IgD-negative memory B cell (primary cell): Measurements from ENCODE around the gene PLPP3. TPM values are rescaled to one million over a fixed set of nuclear protein-coding genes. Genes with fewer than 3 reads are reported as not detected.

Source experiments
- H3K27ac Mint-ChIP-seq, 3 donors: one replicate each; pipeline ENCODE4 v1.8.0; 2020 to 2022; ENCODE audit warnings: mild to moderate bottlenecking in 3 of 3, mixed read lengths in 3 of 3, moderate library complexity in 1 of 3
- H3K27me3 Mint-ChIP-seq: one replicate; pipeline ENCODE4 v1.8.0; 2021; ENCODE audit warnings: mixed read lengths
- H3K36me3 Mint-ChIP-seq: one replicate; pipeline ENCODE4 v1.8.0; 2020; ENCODE audit warnings: mild to moderate bottlenecking, mixed read lengths
- H3K4me1 Mint-ChIP-seq, 3 donors: one replicate each; pipeline ENCODE4 v1.8.0; 2020 to 2022; ENCODE audit warnings: mixed read lengths in 3 of 3, mild to moderate bottlenecking in 1 of 3
- H3K4me3 Mint-ChIP-seq, 4 donors: one replicate each; pipeline ENCODE4 v1.8.0; 2020 to 2022; ENCODE audit warnings: mild to moderate bottlenecking in 4 of 4, mixed read lengths in 4 of 4, moderate library complexity in 3 of 4
- H3K9me3 Mint-ChIP-seq, 3 donors: one replicate each; pipeline ENCODE4 v1.8.0; 2020 to 2021; ENCODE audit warnings: mixed read lengths in 3 of 3, mild to moderate bottlenecking in 1 of 3
- polyA plus RNA-seq: library from polyadenylated mRNA; unstranded; fragments of 300-500 nt; fragmentation: Illumina TruSeq; gene quantifications from one replicate; pipeline ENCODE4 v1.2.3, GENCODE V29; 2021

PLPP3 gene
- polyA plus RNA-seq, 1 donor from 2014 or later = 2.0 TPM

DNA sequence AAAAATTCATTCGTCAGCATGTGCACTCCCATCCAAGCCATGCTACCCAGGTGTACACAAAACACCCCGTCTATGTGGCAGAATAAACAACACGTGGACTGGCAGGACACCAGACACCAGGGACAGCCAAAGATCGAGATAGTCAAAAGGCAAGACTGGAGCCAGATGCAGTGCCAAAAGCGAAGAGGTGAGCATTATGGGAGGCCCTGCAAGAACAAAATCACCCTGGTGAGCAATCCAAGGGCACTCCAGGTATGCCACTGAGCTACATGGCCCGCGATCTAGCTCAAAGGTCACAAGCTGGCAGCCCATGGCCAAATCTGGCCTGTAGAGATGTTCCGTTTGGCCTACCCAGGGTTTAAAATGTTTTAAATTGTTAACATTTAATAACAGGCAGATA is 33.7 kb downstream of the PLPP3 start:
- H3K9me3 Mint-ChIP-seq = no peaks in the 10 kb centered on the region
- no peaks in the 10 kb centered on the region for H3K36me3 Mint-ChIP-seq
- H3K27me3 Mint-ChIP-seq = no peaks in the 10 kb centered on the region
- peaks cover 0 to 3% (median 2%) of the 10 kb centered on the region in 3 donors for H3K4me1 Mint-ChIP-seq
- H3K27ac Mint-ChIP-seq = no peak overlapping the region
- no peak overlapping the region for H3K4me3 Mint-ChIP-seq

DNA sequence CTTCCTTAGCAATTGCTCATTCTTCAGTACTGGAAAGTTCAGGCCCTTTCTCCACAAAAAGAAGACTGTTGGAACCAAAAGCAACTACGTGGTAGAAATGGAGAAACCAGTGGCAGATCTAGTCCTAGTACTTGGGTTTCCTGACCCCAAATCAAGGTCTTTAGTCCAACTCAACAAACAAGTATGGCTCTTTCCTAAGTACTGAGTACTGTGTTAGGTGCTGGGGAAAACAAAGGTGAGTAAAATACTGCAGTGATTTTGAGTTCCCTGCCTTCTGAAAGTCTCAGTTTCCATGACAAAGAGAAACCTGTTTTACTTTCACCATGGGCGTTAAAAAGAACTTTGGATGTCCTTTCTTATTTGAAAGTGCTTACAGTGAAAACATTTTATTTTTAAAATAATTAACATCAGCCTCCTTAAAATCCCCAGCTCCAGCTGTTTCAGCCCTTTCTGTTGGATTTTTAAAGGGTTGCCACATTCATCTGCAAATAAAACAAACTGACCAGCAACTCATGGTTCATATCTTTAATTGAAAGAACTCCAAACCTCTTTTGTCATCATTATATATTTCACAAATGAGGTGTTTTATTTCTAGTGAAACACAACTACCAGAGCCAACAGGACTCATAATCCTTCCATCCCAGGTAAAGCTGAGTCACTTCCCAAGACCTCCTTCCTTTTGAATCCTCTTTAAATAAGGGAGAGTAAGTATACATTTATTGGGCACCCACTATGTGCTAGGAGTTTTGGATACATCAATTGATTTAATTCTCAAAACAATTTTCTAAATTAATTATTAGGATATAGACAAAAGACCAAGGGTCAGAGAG is 35.4 kb downstream of the PLPP3 start:
- no peak overlapping the region for H3K27ac Mint-ChIP-seq
- H3K36me3 Mint-ChIP-seq = no peaks in the 10 kb centered on the region
- H3K9me3 Mint-ChIP-seq = no peaks in the 10 kb centered on the region
- no peaks in the 10 kb centered on the region for H3K27me3 Mint-ChIP-seq
- H3K4me1 Mint-ChIP-seq = peaks cover 0 to 3% (median 0%) of the 10 kb centered on the region in 3 donors
- no peak overlapping the region for H3K4me3 Mint-ChIP-seq

GRCh38 chr1:56542651-56543050 is 36.7 kb downstream of the PLPP3 start:
- Mint-ChIP-seq H3K27me3 (no peaks in the 10 kb centered on the region), H3K4me3 (no peak overlapping the region), H3K4me1 (peaks cover 0 to 3% (median 0%) of the 10 kb centered on the region in 3 donors), H3K36me3 (peaks cover 2% of the 10 kb centered on the region), H3K27ac (no peak overlapping the region), H3K9me3 (no peaks in the 10 kb centered on the region)

DNA sequence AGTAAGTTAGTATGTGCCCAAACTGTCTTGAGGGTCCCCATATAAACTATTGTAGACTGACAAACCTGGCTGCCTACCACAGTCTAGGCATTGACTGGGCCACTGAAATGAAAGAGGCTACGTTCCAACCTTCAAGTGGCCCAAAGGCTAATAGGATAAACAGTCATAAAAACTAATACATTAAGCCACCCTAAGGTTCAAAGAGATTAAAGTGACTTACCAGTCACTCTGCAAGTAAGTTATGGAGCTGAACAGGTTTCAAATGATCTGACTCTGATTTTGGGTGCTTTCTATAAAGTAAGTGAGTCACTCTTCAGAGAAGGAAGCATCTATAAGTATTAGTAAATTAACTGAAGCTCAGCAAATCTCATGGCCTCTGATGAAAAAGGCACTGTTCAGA is 38.0 kb downstream of the PLPP3 start:
- no peak overlapping the region for H3K27ac Mint-ChIP-seq
- no peaks in the 10 kb centered on the region for H3K9me3 Mint-ChIP-seq
- H3K36me3 Mint-ChIP-seq = peaks cover 2% of the 10 kb centered on the region
- no peak overlapping the region for H3K4me3 Mint-ChIP-seq
- H3K4me1 Mint-ChIP-seq = peaks cover 0 to 3% (median 0%) of the 10 kb centered on the region in 3 donors
- H3K27me3 Mint-ChIP-seq = no peaks in the 10 kb centered on the region

GRCh38 chr1:56540467-56540866 is 38.9 kb downstream of the PLPP3 start:
- Mint-ChIP-seq H3K27me3 (no peaks in the 10 kb centered on the region), H3K4me3 (no peak overlapping the region), H3K4me1 (peaks cover 0 to 3% (median 0%) of the 10 kb centered on the region in 3 donors), H3K9me3 (no peaks in the 10 kb centered on the region), H3K36me3 (peaks cover 2% of the 10 kb centered on the region), H3K27ac (no peak overlapping the region)

DNA sequence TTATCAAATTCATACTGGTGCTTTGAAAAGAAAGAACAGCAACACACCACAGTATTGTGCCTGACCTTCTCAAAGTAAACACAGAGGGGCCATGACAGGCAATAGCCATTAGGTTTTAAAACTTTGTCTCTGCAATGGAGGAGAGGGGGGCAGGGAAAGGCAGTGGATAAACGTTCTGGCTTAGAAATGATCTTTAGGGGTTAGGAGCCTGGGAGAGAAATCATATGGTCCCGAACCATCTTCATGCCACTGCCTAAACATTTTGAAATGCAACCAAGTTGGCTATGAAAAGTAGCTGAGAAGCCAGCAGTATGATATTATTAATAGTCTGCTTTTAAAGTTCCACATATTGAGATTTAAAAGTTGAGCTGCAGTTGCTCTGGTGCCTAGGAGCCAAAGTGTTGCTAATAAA is 39.8 kb downstream of the PLPP3 start:
- H3K9me3 Mint-ChIP-seq = no peaks in the 10 kb centered on the region
- H3K27me3 Mint-ChIP-seq = no peaks in the 10 kb centered on the region
- peaks cover 2% of the 10 kb centered on the region for H3K36me3 Mint-ChIP-seq
- peaks cover 0 to 3% (median 0%) of the 10 kb centered on the region in 3 donors for H3K4me1 Mint-ChIP-seq
- H3K27ac Mint-ChIP-seq = no peak overlapping the region
- H3K4me3 Mint-ChIP-seq = no peak overlapping the region

DNA sequence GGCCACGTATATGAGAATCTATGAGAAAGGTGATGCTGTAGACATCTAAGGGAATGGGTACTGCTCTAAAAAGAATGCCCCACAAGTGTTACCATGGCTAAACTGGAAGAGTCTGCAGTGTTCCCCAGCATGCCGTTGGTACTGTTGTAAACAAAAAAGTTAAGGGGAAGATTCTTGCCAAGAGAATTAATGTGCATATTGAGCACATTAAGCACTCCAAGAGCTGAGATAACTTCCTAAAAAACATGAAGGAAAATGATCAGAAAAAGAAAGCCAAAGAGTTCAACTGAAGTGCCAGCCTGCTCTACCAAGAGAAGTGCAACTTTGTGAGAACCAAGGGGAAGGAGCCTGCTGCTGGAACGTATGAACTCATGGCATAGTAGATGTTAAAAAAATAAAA is 40.8 kb downstream of the PLPP3 start:
- H3K4me3 Mint-ChIP-seq = no peak overlapping the region

GRCh38 chr1:56537660-56538059 is 41.7 kb downstream of the PLPP3 start:
- H3K27me3 Mint-ChIP-seq = no peaks in the 10 kb centered on the region
- H3K4me3 Mint-ChIP-seq = no peak overlapping the region
- H3K27ac Mint-ChIP-seq = no peak overlapping the region
- H3K4me1 Mint-ChIP-seq = peaks cover 0 to 3% (median 0%) of the 10 kb centered on the region in 3 donors
- no peaks in the 10 kb centered on the region for H3K9me3 Mint-ChIP-seq
- H3K36me3 Mint-ChIP-seq = peaks cover 2% of the 10 kb centered on the region

More for the DNA sequence above, 40.8 kb downstream of the PLPP3 start:
- Mint-ChIP-seq H3K9me3 (no peaks in the 10 kb centered on the region), H3K27ac (no peak overlapping the region), H3K4me1 (peaks cover 0 to 3% (median 0%) of the 10 kb centered on the region in 3 donors), H3K27me3 (no peaks in the 10 kb centered on the region), H3K36me3 (peaks cover 2% of the 10 kb centered on the region)

GRCh38 chr1:56535939-56536338 is 43.4 kb downstream of the PLPP3 start:
- Mint-ChIP-seq H3K36me3 (peaks cover 2% of the 10 kb centered on the region), H3K27ac (no peak overlapping the region), H3K4me3 (no peak overlapping the region), H3K9me3 (no peaks in the 10 kb centered on the region), H3K27me3 (no peaks in the 10 kb centered on the region), H3K4me1 (peaks cover 0 to under 1% (median 0%) of the 10 kb centered on the region in 3 donors)

DNA sequence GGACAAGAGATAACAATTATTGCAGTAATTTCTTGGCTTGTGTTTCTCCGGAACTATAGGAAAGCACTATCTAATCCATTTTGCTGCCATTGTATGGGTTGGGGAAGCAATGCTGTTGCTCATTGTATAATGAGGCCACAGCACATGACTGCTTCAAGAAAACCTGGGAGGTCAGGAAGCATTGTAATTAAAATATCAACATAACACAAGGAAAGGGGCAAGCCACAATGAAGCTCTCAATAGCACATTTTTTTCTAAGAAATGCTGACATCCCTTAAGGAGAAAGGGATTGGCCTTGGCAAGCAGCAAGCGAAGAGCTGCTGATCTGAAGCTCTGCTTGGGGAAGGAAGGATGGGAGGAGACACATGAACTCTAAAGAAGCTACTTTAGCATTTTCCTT is 44.0 kb downstream of the PLPP3 start:
- H3K27ac Mint-ChIP-seq = no peak overlapping the region

GRCh38 chr1:56534130-56534651 is 45.2 kb downstream of the PLPP3 start:
- Mint-ChIP-seq H3K4me3 (no peak overlapping the region), H3K9me3 (no peaks in the 10 kb centered on the region), H3K27me3 (no peaks in the 10 kb centered on the region), H3K4me1 (no peaks in the 10 kb centered on the region), H3K36me3 (peaks cover 2% of the 10 kb centered on the region), H3K27ac (no peak overlapping the region)

More for the DNA sequence above, 44.0 kb downstream of the PLPP3 start:
- Mint-ChIP-seq H3K27me3 (no peaks in the 10 kb centered on the region), H3K9me3 (no peaks in the 10 kb centered on the region), H3K4me3 (no peak overlapping the region), H3K36me3 (peaks cover 2% of the 10 kb centered on the region), H3K4me1 (no peaks in the 10 kb centered on the region)

GRCh38 chr1:56533621-56534020 is 45.7 kb downstream of the PLPP3 start:
- Mint-ChIP-seq H3K4me1 (no peaks in the 10 kb centered on the region), H3K4me3 (no peak overlapping the region), H3K36me3 (peaks cover 2% of the 10 kb centered on the region), H3K27me3 (no peaks in the 10 kb centered on the region), H3K27ac (no peak overlapping the region), H3K9me3 (no peaks in the 10 kb centered on the region)

DNA sequence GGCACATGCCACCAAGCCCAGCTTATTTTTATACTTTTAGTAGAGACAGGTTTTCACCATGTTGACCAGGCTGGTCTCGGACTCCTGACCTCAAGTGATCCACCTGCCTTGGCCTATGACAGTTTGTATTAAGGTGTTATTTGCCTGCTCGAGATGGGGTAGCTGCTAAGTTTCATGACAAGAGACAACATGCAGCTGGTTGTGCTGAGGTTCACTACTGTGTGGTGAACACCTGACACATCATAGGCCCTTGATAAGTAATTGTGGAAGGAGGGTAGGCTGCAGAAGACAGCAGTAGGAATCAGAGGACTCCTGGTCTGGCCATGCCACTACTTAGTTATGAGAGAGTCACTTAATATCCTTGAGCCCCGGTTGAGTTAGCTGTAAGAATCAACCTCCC is 46.2 kb downstream of the PLPP3 start:
- H3K27ac Mint-ChIP-seq = no peak overlapping the region
- H3K27me3 Mint-ChIP-seq = no peaks in the 10 kb centered on the region
- no peaks in the 10 kb centered on the region for H3K9me3 Mint-ChIP-seq
- H3K4me1 Mint-ChIP-seq = peaks cover 0 to under 1% (median 0%) of the 10 kb centered on the region in 3 donors
- no peak overlapping the region for H3K4me3 Mint-ChIP-seq
- no peaks in the 10 kb centered on the region for H3K36me3 Mint-ChIP-seq

DNA sequence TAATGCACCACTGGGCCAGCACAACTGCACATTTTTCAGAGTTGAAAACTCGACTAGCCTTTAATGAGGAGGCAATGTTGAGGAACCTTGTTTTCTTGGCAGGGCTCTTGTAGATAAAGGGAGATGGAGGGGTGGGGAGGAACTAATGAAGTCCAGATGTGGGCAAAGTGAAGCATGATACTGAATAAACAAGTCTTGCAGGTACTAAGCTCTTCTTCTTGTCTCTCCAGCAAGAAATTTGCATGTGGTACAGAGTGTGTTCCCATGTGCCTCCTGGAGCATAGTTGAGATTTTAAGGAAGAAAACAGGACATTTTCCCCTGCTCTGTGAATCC is 47.0 kb downstream of the PLPP3 start:
- peaks cover 4 to 7% (median 5%) of the 10 kb centered on the region in 3 donors for H3K4me1 Mint-ChIP-seq
- no peak overlapping the region for H3K27ac Mint-ChIP-seq
- no peaks in the 10 kb centered on the region for H3K27me3 Mint-ChIP-seq
- no peak overlapping the region for H3K4me3 Mint-ChIP-seq
- H3K36me3 Mint-ChIP-seq = no peaks in the 10 kb centered on the region
- H3K9me3 Mint-ChIP-seq = no peaks in the 10 kb centered on the region

- Mint-ChIP-seq H3K4me3 (no peak overlapping the region), H3K27me3 (no peaks in the 10 kb centered on the region), H3K4me1 (peaks cover 10 to 13% (median 10%) of the 10 kb centered on the region in 3 donors), H3K9me3 (no peaks in the 10 kb centered on the region), H3K27ac (no peak overlapping the region), H3K36me3 (no peaks in the 10 kb centered on the region)
Measured at GRCh38 chr1:56531624-56532349, 47.6 kb downstream of the PLPP3 start.
